ENCODE measurements around the gene CYP19A1.

The CYP19A1 gene

DNA sequence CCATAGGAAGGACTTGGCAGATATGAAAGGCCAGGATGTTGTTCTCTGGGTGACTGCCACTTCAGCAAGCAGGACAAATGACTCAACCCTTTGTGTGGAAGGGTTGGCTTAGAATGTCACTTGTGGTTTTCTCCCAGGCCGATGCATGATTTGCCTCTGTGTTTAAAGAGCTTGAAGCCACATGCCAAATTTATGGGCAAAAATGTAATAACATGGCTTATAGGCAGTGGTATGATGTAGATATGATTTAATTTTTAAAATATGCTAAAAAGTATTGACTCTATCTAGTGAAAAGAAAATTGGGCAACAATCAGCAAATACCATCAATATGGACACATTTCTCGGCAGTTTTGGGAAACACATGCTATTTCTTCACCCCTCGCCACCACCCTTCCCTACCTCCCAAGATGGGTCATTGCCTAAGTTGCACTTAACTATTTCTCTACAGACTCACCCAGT, 114.6 kb downstream of the CYP19A1 start:
- no peak overlapping the region for H3K4me2 ChIP-seq

DNA sequence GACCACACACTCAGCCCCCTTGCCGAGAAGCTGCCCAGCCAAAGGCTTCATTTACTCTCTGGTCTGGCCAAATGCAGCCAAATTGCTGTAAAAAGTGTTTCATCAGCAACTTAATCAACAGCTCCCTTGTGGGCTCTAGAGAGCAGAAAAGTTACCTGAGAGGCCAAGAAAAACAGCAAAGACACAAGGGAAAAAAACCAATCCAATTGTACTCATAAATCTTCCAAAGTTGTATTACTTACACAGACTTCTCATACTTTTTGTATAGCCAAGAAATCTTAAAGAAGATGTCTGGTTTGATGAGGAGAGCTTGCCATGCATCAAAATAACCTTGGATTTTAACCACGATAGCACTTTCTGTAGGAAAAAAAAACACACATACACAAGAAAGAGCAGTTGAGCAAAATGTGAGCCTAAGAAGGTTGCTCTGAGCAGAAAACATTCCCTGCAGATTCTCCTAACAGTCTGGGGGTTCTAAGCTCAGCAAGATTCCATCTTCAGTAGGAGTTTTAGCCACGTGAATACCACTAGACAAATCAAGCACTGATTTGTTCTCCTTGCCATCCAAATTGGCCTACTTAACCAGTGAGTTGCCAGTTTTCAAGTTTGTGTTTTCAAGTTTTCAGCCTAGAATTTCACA, 120.0 kb downstream of the CYP19A1 start:
- no peak overlapping the region for H3K9ac ChIP-seq
- no peaks in the 10 kb centered on the region for H3K36me3 ChIP-seq (ENCODE audit: insufficient read depth)
- TF ChIP-seq, protein P1, sequence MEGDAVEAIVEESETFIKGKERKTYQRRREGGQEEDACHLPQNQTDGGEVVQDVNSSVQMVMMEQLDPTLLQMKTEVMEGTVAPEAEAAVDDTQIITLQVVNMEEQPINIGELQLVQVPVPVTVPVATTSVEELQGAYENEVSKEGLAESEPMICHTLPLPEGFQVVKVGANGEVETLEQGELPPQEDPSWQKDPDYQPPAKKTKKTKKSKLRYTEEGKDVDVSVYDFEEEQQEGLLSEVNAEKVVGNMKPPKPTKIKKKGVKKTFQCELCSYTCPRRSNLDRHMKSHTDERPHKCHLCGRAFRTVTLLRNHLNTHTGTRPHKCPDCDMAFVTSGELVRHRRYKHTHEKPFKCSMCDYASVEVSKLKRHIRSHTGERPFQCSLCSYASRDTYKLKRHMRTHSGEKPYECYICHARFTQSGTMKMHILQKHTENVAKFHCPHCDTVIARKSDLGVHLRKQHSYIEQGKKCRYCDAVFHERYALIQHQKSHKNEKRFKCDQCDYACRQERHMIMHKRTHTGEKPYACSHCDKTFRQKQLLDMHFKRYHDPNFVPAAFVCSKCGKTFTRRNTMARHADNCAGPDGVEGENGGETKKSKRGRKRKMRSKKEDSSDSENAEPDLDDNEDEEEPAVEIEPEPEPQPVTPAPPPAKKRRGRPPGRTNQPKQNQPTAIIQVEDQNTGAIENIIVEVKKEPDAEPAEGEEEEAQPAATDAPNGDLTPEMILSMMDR (conservative IDR thresholded peaks at IDR 0.05; ENCODE audit: low read depth, low read length) = no peak
- peaks cover 28% of the 10 kb centered on the region for H3K4me1 ChIP-seq (ENCODE audit: low read depth, poor library complexity, severe bottlenecking)
- no peaks in the 10 kb centered on the region for H3K79me2 ChIP-seq (ENCODE audit: insufficient read depth, low read depth)
- no peaks in the 10 kb centered on the region for H3K27me3 ChIP-seq (ENCODE audit: insufficient read depth, low read depth)
- peak overlapping the region; percentile 48; the same call in 1 of the 2 replicates for H3K27ac ChIP-seq
- no peak overlapping the region for H3K4me3 ChIP-seq (IDR thresholded peaks at IDR 0.05; ENCODE audit: insufficient read depth, low read depth, low read length)
- H3K4me2 ChIP-seq = peak overlapping the region; percentile 45; the same call in 1 of the 2 replicates
- no peaks in the 10 kb centered on the region for H4K20me1 ChIP-seq (ENCODE audit: insufficient read depth)
- peak overlapping the region; percentile 43; the same call in 1 of the 2 replicates for H2AFZ ChIP-seq (ENCODE audit: low read depth)

More for the DNA sequence above, 114.6 kb downstream of the CYP19A1 start:
- H3K36me3 ChIP-seq (ENCODE audit: insufficient read depth) = no peaks in the 10 kb centered on the region
- no peaks in the 10 kb centered on the region for H3K27me3 ChIP-seq (ENCODE audit: insufficient read depth, low read depth)
- H4K20me1 ChIP-seq (ENCODE audit: insufficient read depth) = no peaks in the 10 kb centered on the region
- H3K79me2 ChIP-seq (ENCODE audit: insufficient read depth, low read depth) = no peaks in the 10 kb centered on the region
- peaks cover 35% of the 10 kb centered on the region for H3K4me1 ChIP-seq (ENCODE audit: low read depth, poor library complexity, severe bottlenecking)
- H3K9ac ChIP-seq = no peak overlapping the region
- no peak overlapping the region for H3K4me3 ChIP-seq (IDR thresholded peaks at IDR 0.05; ENCODE audit: insufficient read depth, low read depth, low read length)
- TF ChIP-seq, protein P1 (conservative IDR thresholded peaks at IDR 0.05; ENCODE audit: low read depth, low read length) = no peak
- no peak overlapping the region for H2AFZ ChIP-seq (ENCODE audit: low read depth)
- no peak overlapping the region for H3K27ac ChIP-seq

DNA sequence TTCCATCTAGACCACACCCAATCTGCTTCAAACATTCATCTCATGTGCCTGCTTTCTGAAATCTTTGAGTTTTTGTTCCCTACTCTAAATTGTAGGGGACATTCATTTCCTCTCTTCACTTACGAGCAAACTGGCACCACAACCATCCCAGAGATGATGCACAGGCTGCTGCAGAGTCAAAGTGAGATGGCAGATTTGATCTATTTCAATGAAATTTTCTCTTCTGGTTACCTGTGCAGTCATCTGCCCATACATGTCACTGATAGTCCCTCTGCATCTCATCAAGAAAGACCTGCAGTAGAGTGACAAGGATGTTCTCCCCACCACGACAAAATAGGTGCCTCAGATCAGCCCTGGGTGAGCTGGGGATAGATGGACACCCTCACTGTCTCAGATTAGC, 125.5 kb downstream of the CYP19A1 start:
- no peaks in the 10 kb centered on the region for H3K27me3 ChIP-seq (ENCODE audit: insufficient read depth, low read depth)
- H3K79me2 ChIP-seq (ENCODE audit: insufficient read depth, low read depth) = no peaks in the 10 kb centered on the region
- H4K20me1 ChIP-seq (ENCODE audit: insufficient read depth) = no peaks in the 10 kb centered on the region
- H3K4me2 ChIP-seq = no peak overlapping the region
- no peak overlapping the region for H3K9ac ChIP-seq
- H3K27ac ChIP-seq = no peak overlapping the region
- no peak overlapping the region for H2AFZ ChIP-seq (ENCODE audit: low read depth)
- TF ChIP-seq, protein P1 (conservative IDR thresholded peaks at IDR 0.05; ENCODE audit: low read depth, low read length) = no peak
- H3K4me3 ChIP-seq (IDR thresholded peaks at IDR 0.05; ENCODE audit: insufficient read depth, low read depth, low read length) = no peak overlapping the region
- H3K4me1 ChIP-seq (ENCODE audit: low read depth, poor library complexity, severe bottlenecking) = peaks cover 4% of the 10 kb centered on the region
- no peaks in the 10 kb centered on the region for H3K36me3 ChIP-seq (ENCODE audit: insufficient read depth)

DNA sequence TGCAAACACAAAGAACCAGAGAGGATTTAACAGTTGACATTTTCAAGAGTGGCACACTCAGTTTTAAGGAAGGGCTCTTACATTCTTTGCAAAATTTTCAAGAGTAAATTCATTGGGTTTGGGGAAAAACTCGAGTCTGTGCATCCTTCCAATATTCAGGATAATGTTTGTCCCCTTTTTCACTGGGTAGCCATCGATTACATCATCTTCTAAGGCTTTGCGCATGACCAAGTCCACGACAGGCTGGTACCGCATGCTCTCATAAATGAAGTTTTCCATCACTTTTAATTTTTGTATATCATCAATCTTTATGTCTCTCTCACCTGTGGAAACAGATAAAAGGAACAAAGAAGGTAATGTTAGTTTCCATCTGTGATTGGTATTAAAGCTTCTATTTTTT, 126.2 kb downstream of the CYP19A1 start:
- Histone ChIP-seq H3K4me1 (ENCODE audit: low read depth, poor library complexity, severe bottlenecking) (no peaks in the 10 kb centered on the region), H3K9ac (no peak overlapping the region), H3K4me3 (IDR thresholded peaks at IDR 0.05; ENCODE audit: insufficient read depth, low read depth, low read length) (no peak overlapping the region), H3K27me3 (ENCODE audit: insufficient read depth, low read depth) (no peaks in the 10 kb centered on the region), H4K20me1 (ENCODE audit: insufficient read depth) (no peaks in the 10 kb centered on the region), H3K27ac (no peak overlapping the region), H3K36me3 (ENCODE audit: insufficient read depth) (no peaks in the 10 kb centered on the region), H3K4me2 (no peak overlapping the region), H2AFZ (ENCODE audit: low read depth) (no peak overlapping the region), H3K79me2 (ENCODE audit: insufficient read depth, low read depth) (no peaks in the 10 kb centered on the region)
- TF ChIP-seq, protein P1 (conservative IDR thresholded peaks at IDR 0.05; ENCODE audit: low read depth, low read length) = no peak

Data from KMS-11 (cell line).